ENCODE measurements around the gene ADAM22. TPM values are rescaled to one million over a fixed set of nuclear protein-coding genes. Genes with fewer than 3 reads are reported as not detected.
A peak's percentile ranks its signal among the peaks of the same experiment; 100 is the strongest.

The ADAM22 gene
- total RNA-seq, 2 experiments from 2014 or later = 2.3 to 3.5 TPM

DNA sequence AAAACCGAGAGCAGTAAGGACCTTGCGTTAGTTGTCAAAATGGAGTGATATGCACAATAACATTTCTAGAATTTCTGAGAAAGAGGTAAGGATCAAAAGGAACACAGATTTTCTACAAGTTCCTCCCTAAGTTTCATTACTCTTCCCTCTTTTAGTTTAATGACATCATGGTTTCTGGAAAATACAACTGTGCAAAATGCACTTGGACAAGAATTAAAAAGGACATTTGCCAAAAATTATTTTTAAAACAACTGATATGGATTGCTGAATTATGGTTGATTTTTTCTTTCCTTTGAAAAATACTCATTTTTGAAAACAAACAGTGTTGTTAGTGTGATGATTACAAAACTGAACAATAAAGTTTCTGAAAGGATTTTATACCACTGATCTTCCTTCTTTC lies 233.7 kb downstream of the ADAM22 start:
- no peak for DNase-seq
- H3K9me3 Mint-ChIP-seq = no peaks in the 10 kb centered on the region
- no peak overlapping the region for H3K27ac Mint-ChIP-seq
- H3K4me3 Mint-ChIP-seq = no peak overlapping the region
- H3K4me1 Mint-ChIP-seq = no peaks in the 10 kb centered on the region
- H3K36me3 Mint-ChIP-seq = no peaks in the 10 kb centered on the region
- H3K27me3 Mint-ChIP-seq = no peaks in the 10 kb centered on the region

DNA sequence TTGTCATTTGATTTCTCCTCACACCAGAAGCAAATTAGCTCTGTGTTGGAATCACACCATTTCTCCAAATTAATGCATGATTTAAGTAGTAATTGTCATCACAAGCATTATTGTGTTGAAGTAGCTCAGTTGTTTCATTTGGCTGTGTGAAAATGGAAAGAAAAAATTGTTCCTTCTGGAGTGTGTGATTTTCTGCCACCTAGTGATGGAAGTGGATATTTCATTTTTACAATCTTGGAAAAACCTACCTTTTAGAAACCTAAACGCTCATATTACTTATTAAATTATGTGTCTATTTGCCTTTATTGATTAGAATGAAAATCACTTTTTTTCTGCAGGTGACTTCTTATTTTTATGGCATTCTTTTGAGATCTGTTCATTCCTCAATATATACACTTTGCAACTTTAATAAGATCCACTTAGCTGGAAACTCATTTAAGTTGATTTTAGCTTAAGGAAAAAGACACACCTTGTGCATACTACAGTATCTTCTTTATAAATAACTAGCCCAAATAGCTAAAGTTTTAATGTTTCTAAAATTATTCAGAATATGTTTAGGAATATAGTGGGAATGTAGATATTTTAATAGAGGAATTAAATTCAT lies 235.8 kb downstream of the ADAM22 start:
- no peaks in the 10 kb centered on the region for H3K4me1 Mint-ChIP-seq
- no peak overlapping the region for H3K4me3 Mint-ChIP-seq
- no peaks in the 10 kb centered on the region for H3K36me3 Mint-ChIP-seq
- no peak overlapping the region for H3K27ac Mint-ChIP-seq
- no peaks in the 10 kb centered on the region for H3K9me3 Mint-ChIP-seq
- no peaks in the 10 kb centered on the region for H3K27me3 Mint-ChIP-seq
- DNase-seq = no peak

DNA sequence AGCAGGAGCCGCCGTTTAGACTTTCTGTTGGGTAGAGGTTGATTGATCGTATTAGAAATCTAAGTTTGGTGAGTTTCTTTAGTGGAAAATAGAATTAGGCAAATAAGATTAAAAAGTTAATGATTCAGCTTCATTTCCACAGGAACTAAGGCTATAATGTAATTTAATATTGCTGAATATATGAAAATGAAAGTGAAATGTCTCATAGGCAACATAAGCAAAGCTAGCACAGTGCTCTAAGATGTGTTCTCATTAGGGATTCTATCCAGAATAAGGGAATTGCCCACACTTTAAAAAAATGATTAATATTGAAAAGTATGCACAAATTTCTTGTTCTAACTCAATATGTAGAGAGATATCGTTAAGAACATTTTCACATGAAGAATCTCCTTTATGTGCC lies 238.8 kb downstream of the ADAM22 start:
- H3K36me3 Mint-ChIP-seq = no peaks in the 10 kb centered on the region
- H3K9me3 Mint-ChIP-seq = no peaks in the 10 kb centered on the region
- no peak for DNase-seq
- no peaks in the 10 kb centered on the region for H3K27me3 Mint-ChIP-seq
- H3K27ac Mint-ChIP-seq = no peak overlapping the region
- H3K4me3 Mint-ChIP-seq = no peak overlapping the region
- no peaks in the 10 kb centered on the region for H3K4me1 Mint-ChIP-seq

DNA sequence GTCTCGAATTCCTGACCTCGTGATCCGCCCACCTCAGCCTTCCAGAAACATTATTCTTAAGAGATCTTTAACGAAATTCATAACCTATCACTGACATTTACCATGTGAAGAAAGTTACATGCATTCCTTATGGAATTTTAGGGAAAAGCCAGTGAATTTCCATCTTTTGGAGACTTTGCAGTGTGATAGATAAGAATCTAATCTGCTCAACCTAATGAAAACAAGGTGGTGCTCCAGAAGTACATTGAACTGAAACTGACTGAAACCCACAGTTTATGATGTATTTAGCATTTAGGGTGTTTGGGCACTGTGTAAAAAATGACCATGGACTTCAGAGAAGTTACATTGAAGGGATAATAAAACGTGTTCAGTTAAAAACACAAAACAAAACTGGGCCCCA lies 242.1 kb downstream of the ADAM22 start:
- H3K9me3 Mint-ChIP-seq = no peaks in the 10 kb centered on the region
- H3K4me3 Mint-ChIP-seq = no peak overlapping the region
- no peaks in the 10 kb centered on the region for H3K36me3 Mint-ChIP-seq
- no peaks in the 10 kb centered on the region for H3K4me1 Mint-ChIP-seq
- DNase-seq = no peak
- no peaks in the 10 kb centered on the region for H3K27me3 Mint-ChIP-seq
- no peak overlapping the region for H3K27ac Mint-ChIP-seq

DNA sequence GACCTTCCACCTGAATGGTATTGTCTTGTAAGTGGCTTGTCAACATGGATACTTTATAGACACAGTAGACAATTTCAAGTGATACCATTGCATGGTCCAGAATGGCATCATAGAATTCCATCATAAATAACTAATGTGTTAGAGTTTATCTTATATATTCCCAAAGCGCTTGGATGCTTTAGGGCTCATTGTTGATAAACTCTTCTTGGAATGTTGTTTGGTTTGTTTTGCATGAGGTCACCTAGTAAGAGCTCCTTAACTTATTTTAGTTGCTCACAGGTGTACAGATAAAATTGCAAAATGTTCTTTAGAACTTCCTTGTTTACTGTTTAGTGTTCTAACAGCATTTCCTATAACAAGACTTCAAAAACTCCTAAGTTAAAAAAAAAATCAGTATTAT lies 249.0 kb downstream of the ADAM22 start:
- Mint-ChIP-seq H3K27me3 (no peaks in the 10 kb centered on the region), H3K9me3 (no peaks in the 10 kb centered on the region), H3K4me3 (no peak overlapping the region), H3K4me1 (no peaks in the 10 kb centered on the region), H3K27ac (no peak overlapping the region), H3K36me3 (peaks cover 11% of the 10 kb centered on the region)
- no peak for DNase-seq

DNA sequence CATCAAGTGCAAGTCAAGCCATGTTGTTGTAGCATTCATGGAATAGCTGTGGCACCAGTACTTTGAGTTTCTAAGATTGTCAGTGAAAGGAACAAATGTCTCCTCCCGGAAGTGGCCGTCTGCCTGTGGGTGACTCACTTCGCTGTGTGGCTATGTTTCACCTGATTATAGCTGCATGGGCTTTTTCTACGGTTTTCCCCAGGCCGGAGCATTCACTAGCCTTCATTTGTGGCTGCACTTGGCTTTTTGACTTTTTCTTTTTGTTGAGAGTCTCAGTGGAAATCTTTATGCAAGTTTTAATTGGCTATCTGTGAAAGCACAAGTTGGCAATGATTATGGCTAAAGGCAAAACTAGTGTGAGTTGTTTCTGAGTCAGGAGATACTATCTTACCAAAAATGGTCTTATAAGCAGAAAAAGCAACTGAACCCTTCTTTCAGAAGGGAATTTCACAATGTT lies 250.8 kb downstream of the ADAM22 start:
- DNase-seq = no peak
- H3K9me3 Mint-ChIP-seq = no peaks in the 10 kb centered on the region
- H3K36me3 Mint-ChIP-seq = peaks cover 11% of the 10 kb centered on the region
- H3K27me3 Mint-ChIP-seq = no peaks in the 10 kb centered on the region
- no peak overlapping the region for H3K4me3 Mint-ChIP-seq
- no peak overlapping the region for H3K27ac Mint-ChIP-seq
- H3K4me1 Mint-ChIP-seq = no peaks in the 10 kb centered on the region

DNA sequence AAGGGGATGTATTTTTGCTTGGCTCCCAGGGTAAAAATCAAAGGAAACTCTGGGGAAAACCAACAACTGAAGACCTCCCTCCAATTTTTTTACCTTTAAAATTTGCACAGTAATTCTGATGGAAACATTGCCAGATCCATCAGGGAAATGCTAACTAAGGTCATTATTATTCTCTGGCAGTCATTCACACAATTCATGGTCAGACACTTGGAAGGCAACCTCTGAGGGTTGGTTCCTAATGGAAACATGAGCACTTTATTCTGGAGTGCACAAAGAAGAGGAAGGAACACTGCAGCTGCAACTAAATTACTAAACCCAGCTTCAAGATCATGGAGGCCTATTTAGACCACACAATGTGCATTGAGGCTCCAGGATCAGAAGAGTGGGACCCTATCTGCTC lies 251.6 kb downstream of the ADAM22 start:
- Mint-ChIP-seq H3K36me3 (peaks cover 11% of the 10 kb centered on the region), H3K27ac (no peak overlapping the region), H3K27me3 (no peaks in the 10 kb centered on the region), H3K9me3 (no peaks in the 10 kb centered on the region), H3K4me3 (no peak overlapping the region), H3K4me1 (no peaks in the 10 kb centered on the region)
- DNase-seq = no peak

DNA sequence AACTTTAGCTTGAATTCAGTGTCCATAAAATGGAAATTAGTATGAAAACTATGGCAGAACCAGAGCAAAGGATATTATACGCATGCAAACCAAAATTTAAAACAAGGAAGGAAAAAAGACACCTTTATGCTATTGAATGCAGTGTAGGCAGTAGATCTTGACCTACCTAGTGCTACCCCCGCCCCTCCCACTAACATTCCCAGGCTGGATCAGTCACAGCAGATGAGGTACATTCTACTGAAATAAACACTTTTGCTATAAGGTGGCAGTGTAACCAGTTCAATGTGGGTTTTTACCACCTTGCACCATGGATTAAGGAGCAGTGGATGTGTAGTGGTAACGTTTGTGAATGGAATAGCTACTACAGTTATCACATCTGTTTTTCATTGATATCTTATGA lies 257.9 kb downstream of the ADAM22 start:
- no peak for DNase-seq
- H3K27me3 Mint-ChIP-seq = no peaks in the 10 kb centered on the region
- peaks cover 11% of the 10 kb centered on the region for H3K36me3 Mint-ChIP-seq
- no peaks in the 10 kb centered on the region for H3K9me3 Mint-ChIP-seq
- H3K4me1 Mint-ChIP-seq = no peaks in the 10 kb centered on the region
- no peak overlapping the region for H3K27ac Mint-ChIP-seq
- no peak overlapping the region for H3K4me3 Mint-ChIP-seq

DNA sequence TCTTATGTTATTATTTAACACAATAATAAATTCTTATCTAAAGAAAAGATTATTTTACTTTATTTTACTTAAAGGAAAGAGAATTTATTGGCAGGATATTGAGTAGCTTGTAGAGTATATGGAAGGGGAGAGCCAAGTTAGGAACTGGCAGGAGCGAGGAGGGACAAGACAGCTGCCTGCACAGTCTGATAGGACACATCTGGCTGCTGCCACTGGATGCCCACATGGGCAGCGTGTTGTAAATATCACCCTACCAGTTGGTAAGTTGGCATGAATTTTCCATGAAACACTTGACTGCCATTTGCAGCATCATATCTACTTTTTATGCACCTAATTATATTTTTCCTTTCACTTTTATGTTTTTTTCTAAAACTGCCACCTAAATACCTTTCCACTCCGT lies 266.2 kb downstream of the ADAM22 start:
- no peaks in the 10 kb centered on the region for H3K27me3 Mint-ChIP-seq
- no peak overlapping the region for H3K4me3 Mint-ChIP-seq
- H3K9me3 Mint-ChIP-seq = no peaks in the 10 kb centered on the region
- H3K36me3 Mint-ChIP-seq = peaks cover 27% of the 10 kb centered on the region
- no peak for DNase-seq
- no peak overlapping the region for H3K27ac Mint-ChIP-seq
- H3K4me1 Mint-ChIP-seq = peaks cover 17% of the 10 kb centered on the region

DNA sequence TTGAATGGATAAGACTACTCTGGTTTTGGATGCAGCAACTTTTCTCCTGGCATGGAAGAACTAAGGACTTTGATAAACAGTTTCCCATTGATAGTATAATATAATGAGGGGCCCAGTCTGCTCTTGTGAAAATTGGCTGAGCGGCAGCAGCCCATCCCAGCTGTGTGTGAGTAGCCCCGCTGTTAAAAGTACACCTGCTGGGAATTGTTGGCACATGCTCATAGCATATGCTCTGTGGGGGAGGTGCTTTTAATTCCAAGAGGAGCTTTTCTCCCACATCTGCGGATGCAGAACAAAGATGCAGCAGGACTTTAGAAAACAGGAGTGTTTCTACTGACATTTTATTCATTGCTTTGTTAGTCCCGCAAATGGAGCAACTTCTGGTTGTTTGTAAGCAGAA lies 266.7 kb downstream of the ADAM22 start:
- Mint-ChIP-seq H3K27me3 (no peaks in the 10 kb centered on the region), H3K9me3 (no peaks in the 10 kb centered on the region), H3K4me3 (no peak overlapping the region), H3K4me1 (peaks cover 17% of the 10 kb centered on the region), H3K36me3 (peaks cover 28% of the 10 kb centered on the region), H3K27ac (no peak overlapping the region)
- no peak for DNase-seq

DNA sequence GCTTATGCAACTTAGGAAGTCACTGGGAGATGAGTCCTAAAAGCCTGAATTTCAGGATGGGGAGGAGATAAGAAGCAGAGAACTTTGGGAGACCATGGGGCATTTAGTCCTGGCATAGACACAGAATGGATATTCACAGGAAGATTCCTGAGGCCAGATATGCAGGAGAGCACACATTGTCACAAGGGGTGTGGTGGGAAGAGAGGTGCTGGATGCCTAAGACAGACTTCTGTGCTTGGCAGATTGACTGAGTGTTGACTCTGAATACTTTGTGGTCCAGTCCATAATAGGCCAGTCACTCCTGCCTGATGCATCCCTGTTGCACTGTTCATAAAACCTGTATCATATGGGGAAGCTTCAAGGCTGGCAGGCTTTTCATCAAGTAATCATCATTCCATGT lies 267.3 kb downstream of the ADAM22 start:
- Mint-ChIP-seq H3K27ac (no peak overlapping the region), H3K4me3 (no peak overlapping the region), H3K36me3 (peaks cover 27% of the 10 kb centered on the region)

DNA sequence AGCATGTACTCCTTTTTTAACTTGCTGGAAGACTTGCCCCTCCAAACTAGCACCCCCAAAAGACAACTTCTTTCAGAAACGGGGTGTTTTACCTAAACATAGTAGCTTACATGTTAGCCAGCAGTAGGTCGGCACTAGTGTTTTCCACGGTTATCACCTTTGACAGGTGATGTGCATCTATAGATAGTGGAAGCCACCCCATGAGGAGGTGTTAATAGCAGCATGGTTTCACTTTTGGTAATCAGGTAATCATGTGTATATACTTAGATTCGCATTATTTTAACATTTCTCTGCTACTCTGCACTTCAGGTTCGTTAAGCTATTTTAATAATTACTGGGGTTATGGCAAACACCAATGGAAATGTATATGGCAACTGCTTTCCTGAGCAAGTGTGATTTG lies 268.2 kb downstream of the ADAM22 start:
- Mint-ChIP-seq H3K27me3 (no peaks in the 10 kb centered on the region), H3K4me1 (peaks cover 17% of the 10 kb centered on the region), H3K9me3 (no peaks in the 10 kb centered on the region), H3K27ac (peak overlapping the region; percentile 61), H3K4me3 (no peak overlapping the region), H3K36me3 (peaks cover 23% of the 10 kb centered on the region)
- DNase-seq = no peak

More for the DNA sequence above, 267.3 kb downstream of the ADAM22 start:
- Mint-ChIP-seq H3K4me1 (peaks cover 17% of the 10 kb centered on the region), H3K27me3 (no peaks in the 10 kb centered on the region), H3K9me3 (no peaks in the 10 kb centered on the region)
- no peak for DNase-seq

DNA sequence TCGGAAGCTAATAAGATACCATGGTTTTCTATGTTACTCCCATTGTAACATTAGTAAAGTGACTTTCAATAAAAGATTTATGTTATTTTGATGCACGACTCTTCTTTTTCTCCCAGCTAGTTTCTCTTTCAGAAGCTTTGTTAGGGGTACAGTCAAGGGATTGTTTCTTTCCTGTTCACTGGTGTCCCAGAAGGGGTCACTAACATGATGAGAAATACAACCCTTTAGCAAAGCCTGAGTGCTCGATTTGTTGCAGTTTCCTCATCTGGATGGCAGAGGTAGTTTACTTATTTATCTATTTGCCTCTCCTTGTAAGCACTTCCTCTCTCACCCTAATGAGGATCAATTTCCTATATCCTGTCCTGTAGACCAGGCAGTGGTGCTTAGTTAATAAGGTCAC lies 268.7 kb downstream of the ADAM22 start:
- H3K27me3 Mint-ChIP-seq = no peaks in the 10 kb centered on the region
- H3K27ac Mint-ChIP-seq = peak overlapping the region; percentile 61
- H3K9me3 Mint-ChIP-seq = no peaks in the 10 kb centered on the region
- peaks cover 24% of the 10 kb centered on the region for H3K36me3 Mint-ChIP-seq
- DNase-seq = no peak
- H3K4me3 Mint-ChIP-seq = no peak overlapping the region
- peaks cover 19% of the 10 kb centered on the region for H3K4me1 Mint-ChIP-seq

DNA sequence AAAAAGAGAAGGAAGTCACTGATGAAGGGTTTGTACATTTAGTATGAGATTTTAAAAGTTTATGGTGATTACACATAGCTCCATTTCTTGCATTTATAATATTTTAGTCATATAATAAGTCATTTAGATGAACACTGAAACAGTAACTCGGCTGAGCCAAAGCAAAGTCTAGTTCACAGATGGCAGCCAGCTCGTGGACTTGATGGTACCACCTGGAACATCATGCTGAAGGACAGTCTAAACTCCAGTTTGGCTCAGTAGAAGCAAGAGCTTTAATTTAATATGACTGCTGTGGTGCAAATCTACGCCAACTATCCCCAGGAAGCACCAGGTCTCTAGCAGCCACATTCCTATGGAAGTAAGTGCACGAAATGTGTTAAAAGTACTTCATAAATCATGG lies 269.4 kb downstream of the ADAM22 start:
- Mint-ChIP-seq H3K9me3 (no peaks in the 10 kb centered on the region), H3K4me3 (no peak overlapping the region), H3K4me1 (peaks cover 19% of the 10 kb centered on the region), H3K27me3 (no peaks in the 10 kb centered on the region), H3K27ac (peak overlapping the region; percentile 19), H3K36me3 (peaks cover 26% of the 10 kb centered on the region)
- DNase-seq = no peak

DNA sequence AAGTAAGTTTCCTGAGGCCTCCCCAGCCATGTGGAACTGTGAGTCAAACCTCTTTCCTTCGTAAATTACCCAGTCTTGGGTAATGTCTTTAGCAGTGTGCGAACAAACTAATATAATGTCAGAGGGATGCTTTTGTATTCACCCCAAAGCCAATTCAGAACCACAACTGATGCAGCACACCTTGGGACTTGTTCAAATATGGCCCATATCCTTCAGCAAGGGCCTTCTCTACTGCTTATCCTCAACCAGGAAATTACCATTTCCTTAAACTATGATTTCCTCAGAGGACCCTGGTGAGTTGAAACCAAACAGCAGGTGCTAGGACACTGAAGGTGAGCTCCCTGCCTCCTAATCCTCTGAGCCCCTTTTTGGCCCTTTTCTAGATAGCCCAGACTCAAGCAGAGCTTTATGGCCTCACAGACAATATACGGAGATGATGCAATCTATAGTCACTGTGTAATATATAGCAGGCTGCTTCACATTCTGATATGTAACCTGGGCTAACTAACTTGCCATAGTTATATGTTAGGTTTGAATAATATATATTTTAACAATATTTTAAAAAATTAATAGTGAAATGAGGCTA lies 270.6 kb downstream of the ADAM22 start:
- H3K27ac Mint-ChIP-seq = peak overlapping the region; percentile 40
- peaks cover 26% of the 10 kb centered on the region for H3K36me3 Mint-ChIP-seq
- no peak overlapping the region for H3K4me3 Mint-ChIP-seq
- DNase-seq = no peak
- no peaks in the 10 kb centered on the region for H3K27me3 Mint-ChIP-seq
- peaks cover 19% of the 10 kb centered on the region for H3K4me1 Mint-ChIP-seq
- H3K9me3 Mint-ChIP-seq = no peaks in the 10 kb centered on the region

DNA sequence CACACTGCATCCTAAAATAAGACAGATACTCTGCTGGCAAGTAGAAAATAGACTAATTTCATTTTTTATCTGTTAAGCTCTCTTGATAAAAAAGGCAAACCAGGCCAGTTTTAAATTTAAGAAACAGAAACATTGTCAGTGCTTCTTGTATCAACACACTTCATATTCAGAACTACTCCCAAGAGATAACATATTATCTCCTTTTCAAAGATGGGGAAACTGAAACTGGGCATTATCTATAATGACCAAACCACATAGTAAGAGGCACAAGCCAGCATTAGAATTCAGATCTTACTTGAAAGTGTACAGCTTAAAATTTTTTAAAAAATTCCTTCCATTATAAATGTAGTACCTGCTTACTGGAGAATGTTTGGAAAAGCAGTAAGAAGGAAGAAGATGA lies 271.1 kb downstream of the ADAM22 start:
- Mint-ChIP-seq H3K27me3 (no peaks in the 10 kb centered on the region), H3K4me1 (peaks cover 19% of the 10 kb centered on the region), H3K4me3 (no peak overlapping the region), H3K27ac (no peak overlapping the region), H3K36me3 (peaks cover 26% of the 10 kb centered on the region), H3K9me3 (no peaks in the 10 kb centered on the region)
- no peak for DNase-seq

Data from activated naive CD8-positive, alpha-beta T cell treated with anti-CD3 and anti-CD28 coated beads for 36 hours (primary cell).